Activated CD4-positive, alpha-beta T cell treated with anti-CD3 and anti-CD28 coated beads, Interleukin-2, Interleukin-6, amounts not matched to agents 100 ng/mL and 50 ng/mL, durations not matched to agents 16 hours and 8 hours (primary cell): ENCODE results near the gene URGCP.
"Not testable (repeated sequence)": the region's sequence is repeated elsewhere in the genome, so short reads cannot be mapped to it uniquely, and the experiment has no call there.

Source experiments
- DNase-seq: peaks from one replicate; pipeline ENCODE4 v3.0.0-alpha.2; 2020

Gene URGCP

DNA sequence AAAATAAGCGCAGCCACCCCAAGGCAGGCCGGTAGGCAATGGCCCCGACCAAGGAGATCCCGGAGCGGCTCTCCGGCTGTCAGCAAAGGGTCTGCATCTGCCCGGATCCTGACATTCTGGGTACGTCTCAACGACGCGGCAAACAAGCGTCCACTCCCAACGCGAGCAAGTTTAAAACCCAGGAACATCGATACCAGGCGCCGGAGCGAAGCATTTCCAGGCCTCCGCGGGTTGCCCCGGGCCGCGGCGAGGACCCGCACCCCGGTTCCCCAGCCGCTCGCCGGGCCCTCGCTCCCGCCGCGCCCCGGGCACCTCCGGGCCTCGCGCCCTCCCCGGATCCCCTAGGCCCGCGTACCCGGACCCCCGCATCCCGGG is 453 bp downstream of the URGCP start:
- peak; percentile 22 for DNase-seq

DNA sequence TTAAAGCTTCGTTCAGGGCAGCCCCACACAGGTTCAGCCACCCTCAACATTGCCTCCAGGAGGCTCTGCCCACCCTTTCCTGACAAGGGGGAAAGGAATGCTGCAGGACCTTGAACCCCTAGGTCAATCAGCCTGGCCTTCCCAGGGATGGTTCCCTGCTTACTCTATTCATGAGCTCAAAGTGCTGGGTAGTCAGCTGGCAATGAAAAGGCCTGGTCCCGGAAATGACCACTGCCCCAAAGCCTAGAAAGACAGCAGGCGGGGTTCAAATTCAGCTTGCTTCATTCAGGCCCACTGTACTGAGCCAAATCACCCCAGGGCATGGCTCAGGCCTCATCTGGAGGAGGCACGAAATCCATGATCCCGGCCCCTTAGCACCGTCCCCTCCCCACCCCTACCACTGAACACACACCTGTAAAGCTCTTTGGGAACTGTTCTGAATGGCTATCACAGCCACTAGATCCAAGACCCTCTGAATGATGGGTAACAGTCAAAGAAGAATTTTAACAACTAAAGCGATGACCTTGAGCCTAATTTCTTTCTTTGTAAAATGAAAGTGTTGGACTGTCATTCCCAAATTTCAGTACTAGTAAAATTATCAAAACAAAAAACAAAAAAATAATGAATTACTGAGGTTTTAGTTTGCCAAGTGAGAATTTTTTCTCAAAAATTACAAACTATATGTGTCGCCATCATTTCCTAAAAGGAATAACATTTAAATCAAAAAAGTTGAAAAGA is 1.0 kb downstream of the URGCP start:
- DNase-seq: no peak

DNA sequence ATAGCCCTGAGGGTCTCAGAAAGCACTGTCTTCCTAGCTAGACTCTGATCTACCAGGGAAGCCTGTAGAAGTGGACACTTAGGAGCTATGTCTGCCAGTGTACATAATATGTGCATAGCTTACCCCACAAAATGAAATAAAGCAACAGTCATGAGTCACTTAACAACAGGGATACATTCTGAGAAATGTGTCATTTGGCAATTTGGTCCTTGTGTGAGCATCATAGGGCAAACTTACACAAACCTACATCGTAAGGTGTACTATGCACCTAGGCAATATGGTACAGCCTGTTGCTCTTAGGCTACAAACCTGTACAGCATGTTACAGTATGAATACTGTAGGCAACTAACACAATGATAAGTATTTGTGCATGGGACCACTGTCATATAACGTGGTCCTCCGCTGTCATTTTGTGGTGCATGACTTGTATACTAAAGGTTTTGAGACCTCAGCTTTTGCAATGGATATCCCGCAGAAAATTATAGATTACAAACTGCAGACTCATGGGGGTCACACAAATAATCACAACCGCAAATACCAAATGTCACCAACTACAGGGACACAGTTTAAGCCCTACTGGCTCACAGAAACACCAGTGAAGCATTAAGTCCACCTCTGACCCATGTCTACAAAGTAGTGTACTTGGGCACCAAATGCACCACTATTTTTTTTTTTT is 1.7 kb downstream of the URGCP start:
- peak; percentile 5 for DNase-seq

DNA sequence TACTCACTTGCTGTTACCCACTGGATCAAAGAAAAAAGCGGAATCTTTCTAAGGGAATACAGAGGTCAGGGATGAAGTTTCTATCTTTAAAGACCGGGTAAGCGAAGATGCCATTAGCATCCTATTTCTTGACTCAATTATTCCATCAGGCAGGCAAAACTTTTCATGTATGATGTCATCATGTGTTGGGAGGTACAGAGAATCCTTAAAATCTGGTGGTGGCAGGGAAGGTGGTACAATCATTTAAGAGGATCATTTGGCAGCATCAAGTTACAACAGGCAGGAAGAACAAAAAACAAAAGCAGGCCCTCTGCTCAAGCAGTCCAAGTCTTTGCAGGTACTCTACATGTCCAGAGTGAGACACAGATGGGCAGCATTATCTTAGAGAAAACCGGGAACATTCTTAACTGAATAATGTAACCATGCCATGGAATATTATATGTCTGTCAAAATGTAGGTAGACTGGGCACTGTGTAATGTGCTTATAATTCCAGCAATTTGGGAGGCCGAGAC is 3.8 kb downstream of the URGCP start:
- no peak for DNase-seq

DNA sequence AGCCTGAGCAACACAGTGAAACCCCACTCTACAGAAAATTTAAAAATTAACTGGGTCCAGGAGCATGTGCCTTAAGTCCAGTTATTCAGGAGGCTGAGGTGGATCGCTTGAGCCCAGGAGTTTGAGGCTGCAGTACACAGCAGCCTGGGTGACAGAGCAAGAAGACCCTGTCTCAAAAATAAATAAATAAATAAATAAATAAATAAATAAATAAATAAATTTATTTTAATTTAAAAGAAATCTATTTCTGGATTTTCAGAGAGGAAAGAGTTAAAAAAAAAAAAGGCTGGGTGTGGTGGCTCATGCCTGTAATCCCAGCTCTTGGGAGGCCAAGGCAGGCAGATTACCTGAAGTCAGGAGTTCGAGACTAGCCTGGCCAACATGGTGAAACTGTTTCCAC is 7.8 kb downstream of the URGCP start:
- not testable (repeated sequence) for DNase-seq

DNA sequence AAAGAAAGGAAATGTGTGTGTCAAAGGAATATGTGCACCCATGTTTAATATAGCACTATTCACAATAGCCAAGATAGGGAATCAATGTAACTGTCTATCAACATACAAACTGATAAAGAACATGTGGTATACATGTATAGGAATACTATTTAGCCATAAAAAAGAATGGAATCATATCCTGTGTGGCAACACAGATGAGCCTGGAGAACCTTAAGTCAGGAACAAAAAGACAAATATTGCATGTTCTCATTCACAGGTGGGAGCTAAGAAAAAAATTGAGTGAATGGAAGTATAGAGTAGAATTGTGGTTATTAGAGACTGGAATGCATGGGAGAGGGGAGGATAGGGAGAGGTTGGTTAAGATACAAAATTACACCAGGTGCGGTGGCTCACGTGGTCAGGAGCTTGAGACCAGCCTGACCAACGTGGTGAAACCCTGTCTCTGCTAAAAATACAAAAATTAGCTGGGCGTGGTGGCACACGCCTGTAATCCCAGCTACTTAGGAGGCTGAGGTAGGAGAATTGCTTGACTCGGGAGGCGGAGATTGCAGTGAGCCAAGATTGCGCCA is 10.5 kb downstream of the URGCP start:
- no peak for DNase-seq

DNA sequence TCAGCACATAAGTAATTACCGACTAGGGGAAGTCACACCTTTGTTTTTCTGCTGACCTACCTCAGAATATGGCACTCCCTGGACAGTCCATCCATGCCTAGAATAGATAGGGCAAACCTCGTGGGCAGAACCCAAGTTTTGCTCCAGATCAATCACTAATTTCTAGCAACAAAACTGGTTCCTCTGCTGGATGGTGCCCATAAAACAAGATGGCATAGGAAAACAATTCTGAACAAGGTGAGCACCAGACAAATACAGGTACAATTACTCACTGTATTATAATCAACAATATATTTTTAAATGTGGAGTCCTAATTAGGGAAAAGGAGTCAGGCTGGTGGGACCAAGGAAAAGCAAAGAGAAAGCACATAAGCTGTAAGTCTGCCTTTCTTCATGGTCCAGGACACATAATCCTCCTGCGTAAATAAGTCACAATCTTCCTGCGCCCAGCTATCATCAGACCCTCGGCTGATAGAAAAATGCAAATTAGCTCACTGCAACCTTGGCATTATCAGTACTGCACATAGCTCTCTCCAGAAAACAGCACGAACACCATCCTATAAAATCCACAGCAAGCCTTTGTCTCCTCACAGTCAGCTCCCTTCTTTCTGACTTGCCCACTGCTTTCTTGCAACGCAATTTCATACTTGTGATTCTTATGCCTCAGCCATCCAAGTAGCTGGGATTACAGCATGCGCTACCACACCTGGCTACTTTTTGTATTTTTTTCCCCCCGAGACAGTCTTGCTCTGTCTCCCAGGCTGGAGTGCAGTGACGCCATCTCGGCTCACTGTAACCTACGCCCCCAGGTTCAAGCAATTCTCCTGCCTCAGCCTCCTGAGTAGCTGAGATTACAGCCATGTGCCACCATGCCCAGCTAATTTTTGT is 15.1 kb downstream of the URGCP start:
- no peak for DNase-seq

DNA sequence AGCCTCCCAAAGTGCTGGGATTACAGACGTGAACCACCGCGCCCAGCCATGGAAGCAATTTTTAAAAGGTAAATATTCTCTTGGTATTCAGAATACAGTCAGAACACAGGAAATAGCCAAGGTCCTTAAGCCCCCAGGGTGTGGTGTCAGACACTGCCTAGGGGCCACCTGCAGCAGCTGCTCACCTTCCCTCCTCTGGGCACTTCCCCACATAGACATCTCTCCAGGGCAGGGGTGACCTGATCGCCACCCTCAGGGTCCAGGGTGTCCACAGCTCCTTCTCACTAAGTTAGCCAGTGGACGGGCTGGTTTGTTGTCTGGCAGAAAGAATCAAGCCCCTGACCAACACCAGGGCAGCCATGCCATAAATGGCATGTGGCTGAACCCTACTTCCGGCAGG is 15.9 kb downstream of the URGCP start:
- no peak for DNase-seq

DNA sequence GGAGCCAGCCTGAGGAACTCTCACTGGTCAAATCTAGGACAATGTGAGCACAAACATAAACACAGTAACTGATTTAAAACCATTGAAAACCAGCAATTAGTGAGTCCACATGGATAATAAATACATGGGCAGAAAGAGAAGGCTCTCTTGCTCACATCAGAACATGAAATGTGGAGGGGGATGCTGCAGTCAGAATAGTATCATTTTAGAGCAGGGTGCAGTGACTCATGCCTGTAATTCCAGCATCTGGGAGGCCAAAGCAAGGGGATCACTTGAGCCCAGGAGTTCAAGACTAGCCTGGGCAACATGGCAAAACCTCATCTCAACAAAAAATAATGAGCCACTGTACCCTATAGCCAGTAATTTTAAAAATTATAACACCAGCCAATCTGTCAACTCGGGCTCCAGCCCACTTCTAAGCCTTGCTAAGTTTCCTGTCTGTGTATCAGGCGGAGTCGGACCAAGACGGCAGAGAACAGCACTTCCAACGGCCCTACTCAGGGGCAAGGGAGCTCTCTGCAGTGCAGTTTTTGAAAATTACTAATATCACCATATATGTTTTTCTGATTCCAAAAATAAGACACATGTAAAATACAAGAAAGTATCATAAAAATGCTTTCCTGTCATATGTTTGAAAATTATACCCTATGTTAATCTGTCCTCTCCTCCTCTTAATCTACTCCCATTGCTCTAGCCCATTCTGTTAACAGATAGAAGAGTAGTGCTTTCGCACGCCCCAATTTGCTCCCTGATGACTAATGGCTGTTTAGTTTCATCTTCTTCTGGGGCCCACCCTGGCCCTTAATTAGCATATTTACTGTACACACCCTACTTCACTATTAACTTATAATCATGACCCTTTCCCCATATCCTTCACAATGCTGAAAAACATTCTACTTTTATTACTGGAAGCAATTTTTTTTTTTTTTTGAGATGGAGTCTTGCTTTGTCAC is 17.1 kb downstream of the URGCP start:
- no peak for DNase-seq

DNA sequence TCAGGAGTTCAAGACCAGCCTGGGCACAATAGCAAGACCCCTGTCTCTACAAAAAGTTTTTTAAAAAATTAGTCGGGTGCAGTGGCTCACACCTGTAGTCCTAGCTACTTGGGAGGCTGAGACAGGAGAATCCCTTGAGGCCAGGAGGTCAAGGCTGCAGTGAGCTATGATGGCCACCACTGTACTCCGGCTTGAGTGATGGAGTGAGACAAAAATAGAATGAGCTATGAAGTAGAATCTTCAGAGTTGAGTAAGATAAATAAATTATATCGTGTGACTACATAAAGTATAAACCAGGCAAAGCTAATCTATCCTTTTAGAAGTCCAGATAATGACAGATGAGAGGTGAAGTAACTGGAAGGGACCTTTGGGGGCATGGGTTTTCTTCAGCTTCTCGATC is 21.8 kb downstream of the URGCP start:
- no peak for DNase-seq

DNA sequence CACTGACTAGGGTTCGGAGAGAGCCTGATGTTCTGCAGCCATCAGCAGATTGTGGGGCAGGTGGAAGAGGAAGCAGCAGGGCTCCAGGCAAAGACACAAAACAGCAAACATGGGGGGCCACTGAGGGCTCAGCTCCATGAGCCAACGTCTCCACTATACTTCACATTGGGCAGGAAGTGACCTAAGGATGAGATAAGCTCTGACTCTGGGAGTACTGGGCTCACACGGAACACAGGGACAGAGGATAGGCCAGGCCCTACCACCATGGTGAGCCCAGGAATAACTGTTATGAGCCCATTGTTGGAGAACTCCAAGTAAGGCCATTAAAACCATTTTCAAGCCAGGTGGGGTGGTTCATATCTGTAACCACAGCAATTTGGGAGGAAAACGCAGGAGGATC is 22.2 kb downstream of the URGCP start:
- no peak for DNase-seq

DNA sequence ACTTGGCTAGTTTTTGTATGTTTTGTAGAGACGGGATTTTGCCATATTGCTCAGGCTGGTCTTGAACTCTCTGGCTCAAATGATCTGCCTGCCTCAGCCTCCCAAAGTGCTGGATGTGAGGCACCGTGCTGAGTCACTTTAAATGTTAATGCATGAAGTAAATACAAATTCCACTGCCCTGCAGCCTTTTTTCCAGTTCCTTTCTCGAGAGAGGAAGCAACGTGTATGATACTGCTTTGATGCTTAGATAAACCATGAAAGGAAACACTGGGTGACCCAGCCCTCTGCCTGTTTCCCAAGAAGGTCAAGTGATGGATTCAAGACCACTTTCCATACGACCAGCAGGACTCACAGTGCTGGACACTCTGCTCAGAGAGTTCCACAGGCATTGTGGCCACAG is 25.8 kb downstream of the URGCP start:
- DNase-seq: no peak

DNA sequence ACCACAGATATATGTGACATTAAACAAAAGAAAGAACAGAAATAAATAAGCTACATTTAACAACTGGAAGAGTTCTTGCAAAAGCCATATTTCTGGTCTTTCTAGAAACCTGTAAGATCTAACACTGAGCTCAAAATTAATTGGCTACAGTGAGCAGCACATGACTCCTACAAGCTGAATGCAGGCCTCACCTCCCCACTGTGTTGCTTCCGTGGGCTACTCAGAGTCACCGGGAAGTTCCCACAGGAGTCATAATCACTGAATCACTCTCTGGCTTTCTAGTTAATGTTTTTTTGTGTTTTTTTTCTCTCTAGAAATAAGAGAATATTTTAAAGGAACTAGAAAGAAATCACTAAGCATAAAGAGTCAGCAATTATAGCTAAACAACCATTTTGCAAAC is 26.9 kb downstream of the URGCP start:
- DNase-seq: no peak

DNA sequence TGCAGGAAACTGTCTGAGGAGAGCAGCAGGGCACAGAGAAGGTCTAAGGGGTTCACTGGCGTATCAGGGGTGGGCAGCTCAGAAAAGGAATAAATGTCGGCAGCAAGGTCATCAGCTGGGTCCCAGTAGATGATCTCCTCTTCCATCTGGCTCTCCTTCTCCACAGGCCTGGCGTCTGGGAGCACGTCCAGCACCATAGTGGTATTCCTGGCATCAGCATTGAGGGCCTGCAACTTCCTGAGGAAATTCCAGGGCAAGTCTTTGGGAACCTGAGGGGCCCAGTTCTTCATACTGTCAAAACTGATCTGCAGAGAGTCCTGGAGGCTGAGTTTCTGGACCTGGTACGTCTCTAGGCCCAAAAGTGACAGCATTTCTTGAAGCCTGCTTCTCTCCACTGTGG is 27.5 kb downstream of the URGCP start:
- no peak for DNase-seq

DNA sequence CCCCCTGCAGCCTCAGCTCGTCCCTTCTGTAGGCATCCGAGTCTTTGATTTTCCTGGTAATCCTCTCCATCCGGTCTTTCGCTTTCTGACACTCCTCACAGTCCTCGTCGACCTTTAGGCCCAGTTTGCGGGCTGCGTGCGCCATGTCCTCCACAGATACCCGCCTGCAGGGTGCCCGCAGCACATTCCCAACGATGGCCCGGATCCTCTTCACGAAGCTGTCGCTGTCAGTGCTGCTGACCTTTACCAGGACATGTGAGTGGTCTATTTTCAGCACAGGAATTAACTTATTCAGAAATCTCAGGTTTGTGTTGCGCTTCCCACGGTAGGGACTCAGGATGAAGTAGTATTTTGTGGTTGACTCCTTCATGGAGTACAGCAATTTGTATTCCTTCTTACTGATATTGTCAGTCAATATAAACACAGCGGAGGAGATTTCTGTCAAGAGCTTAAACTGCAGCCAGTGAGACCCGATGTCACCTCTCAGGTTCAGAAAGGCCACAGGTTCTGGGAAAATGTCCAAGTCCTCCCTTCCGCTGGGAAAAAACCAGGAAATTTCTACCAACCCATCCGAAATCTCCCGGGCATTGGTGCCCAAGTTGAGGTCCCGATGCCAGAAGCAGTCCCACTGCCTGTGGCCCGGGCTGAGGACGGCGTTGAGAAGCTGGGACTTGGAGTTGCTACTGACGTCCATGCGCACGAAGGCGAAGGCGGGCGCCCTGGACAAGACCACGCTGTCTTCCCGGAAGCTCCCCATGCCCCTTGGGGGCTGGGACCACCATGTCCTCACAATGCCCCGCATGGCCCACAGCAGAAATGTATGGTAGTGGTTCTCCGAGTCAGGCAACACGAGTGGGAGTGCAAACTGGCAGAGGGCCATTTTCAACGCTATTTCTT is 28.2 kb downstream of the URGCP start:
- no peak for DNase-seq

DNA sequence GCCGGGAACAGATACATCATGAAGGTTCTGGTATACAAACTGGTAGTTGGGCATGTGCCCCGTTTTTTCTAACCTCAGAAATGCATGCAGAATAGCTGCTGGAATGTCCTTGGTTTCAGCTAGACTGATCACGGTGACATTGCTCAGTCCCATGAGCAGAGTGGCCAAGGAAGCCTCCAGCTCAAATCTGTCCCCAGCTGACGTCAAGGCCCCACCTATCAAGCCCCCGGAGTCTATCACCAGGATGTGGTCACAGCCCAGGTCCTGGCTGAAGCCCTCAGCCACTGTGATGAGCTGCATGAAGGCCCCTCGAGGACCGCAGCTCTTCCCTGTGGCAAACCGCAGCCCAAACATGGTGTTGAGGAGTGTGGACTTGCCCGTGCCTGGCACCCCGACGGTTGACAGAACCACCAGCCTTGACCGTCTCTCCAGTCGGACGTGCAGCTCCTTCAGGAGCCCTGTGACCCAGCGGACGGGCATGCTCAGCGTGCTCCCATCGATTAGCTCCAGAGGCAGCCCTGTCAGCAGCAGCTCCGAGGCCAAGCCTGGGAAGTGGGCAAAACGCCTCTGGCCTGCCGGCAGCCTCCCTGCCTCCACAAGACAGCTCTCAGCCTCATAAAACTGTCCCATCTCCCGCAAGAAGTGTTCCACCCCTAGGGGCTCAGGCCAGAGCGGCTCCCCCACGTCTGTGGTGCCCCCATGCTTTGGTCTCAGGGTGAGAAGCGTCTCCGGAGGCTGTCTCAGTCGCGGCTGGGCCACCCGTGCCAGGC is 29.2 kb downstream of the URGCP start:
- DNase-seq: no peak

DNA sequence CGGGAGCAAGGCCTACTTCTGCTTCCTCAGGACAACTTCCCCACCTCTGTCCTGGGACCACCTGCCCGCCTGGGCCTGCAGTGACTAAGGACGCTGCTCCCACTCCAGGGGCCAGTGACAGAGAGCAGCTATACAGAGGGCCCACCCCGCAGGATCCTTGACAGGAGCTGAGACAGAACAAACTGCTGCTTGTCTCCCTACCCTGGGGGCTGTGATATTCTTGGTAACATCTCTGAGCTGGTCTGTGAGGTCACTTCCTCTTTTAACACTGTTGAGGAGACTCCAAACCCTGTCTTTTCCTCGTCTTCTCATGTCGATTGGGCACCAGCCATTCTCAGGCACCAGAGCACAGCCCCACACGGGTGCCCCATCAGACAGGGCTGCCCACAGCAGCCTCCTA is 30.2 kb downstream of the URGCP start:
- no peak for DNase-seq

DNA sequence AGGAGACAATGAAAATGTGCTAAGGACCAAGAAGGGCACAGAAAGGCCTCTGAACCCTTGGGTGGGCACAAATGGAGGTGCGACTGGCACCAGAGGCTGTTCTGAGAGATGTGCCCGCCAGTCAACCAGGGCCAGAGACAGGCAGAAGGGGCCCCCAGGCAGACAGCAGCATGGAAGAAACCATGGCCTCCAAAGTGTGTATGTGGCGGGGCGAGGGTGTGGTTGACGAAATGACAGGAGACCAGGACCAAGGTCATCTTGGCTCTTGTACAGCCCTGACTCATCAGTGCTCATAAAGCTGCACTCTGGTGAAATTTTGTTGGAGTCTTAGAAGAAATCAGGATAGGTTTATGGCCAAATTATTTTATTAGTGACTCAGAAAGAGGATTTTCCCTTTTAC is 33.1 kb downstream of the URGCP start:
- DNase-seq: no peak

DNA sequence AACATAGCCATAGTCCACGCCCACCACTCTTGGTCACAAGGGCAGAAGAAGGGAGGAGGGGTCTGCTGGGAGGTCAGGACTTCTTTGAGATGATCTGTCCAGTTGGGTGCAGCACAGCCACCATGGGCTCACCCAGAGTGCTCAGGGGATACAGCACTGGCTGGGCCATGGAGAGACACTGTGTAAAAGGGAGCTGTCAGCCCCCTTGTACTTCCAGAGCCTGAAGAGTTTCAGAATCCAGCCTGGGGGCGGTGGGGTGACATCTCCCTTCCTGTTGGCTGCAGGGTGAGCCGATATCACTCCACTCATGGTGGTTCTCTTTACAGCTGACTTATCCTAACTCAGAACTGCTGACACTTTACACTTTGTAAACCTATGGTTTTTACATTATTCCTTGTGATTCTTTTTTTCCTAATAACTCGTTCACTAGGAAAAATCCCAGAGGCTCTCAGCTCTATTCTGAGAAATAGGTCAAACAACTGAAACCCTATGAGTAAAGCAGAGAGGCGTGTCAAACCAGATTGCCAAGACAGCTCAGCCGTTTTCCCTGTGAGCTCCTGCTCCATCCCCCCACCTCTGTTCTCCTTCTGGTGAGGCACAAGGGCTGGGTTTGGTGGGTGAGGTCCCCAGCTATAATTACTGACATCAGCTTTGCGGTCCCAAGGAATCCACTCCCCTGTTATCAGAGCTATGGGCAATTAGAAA is 33.8 kb downstream of the URGCP start:
- no peak for DNase-seq

DNA sequence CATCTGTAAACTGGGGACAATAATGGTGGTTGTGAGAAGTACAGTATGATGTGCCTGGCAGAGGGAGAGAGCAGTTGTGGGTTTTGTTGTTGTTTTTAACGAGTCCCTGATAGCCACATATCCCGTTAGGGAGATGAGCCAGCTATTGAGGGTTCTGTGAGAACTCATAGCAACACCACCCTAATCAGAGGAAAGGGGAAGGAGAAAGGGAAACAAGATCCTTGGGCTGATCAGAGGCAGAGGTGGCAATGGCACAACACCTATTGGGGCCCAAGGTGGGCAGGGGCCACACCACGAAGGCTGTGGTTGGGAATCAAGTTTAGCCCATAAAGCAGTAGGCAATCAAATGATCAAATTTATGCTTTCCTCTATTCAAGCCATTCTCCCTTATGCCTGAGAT is 35.3 kb downstream of the URGCP start:
- DNase-seq: no peak
